Measurements from ENCODE around the gene IHH.

IHH gene

GRCh38 chr2:219060821-219061791 lies at the start of gene IHH:
Gene IHH, minus strand, starts transcription at chr2:219060921. Its CDS starts 454 bp downstream, at chr2:219060467.
- DNase-seq: no peak

GRCh38 chr2:219109471-219109870 lies 48.8 kb upstream of the IHH start:
- no peak for DNase-seq

GRCh38 chr2:219107758-219108157 lies 47.0 kb upstream of the IHH start:
- no peak for DNase-seq

- DNase-seq: no peak
These were observed 45.5 kb upstream of the IHH start for GRCh38 chr2:219106251-219106650.

GRCh38 chr2:219104107-219105035 lies 43.6 kb upstream of the IHH start:
- no peak for DNase-seq

GRCh38 chr2:219099329-219099728 lies 38.6 kb upstream of the IHH start:
- DNase-seq: no peak

GRCh38 chr2:219095406-219095935 lies 34.8 kb upstream of the IHH start:
- no peak for DNase-seq

GRCh38 chr2:219094171-219094570 lies 33.5 kb upstream of the IHH start:
- DNase-seq: no peak

- no peak for DNase-seq
These were observed 29.9 kb upstream of the IHH start for GRCh38 chr2:219090436-219091299.

- DNase-seq: no peak
These were observed 28.6 kb upstream of the IHH start for GRCh38 chr2:219089330-219089729.

- DNase-seq: no peak
These were observed 27.1 kb upstream of the IHH start for GRCh38 chr2:219087848-219088247.

GRCh38 chr2:219087361-219087760 lies 26.6 kb upstream of the IHH start:
- DNase-seq: no peak

- no peak for DNase-seq
These were observed 25.5 kb upstream of the IHH start for GRCh38 chr2:219086196-219086595.

- no peak for DNase-seq
These were observed 24.1 kb upstream of the IHH start for GRCh38 chr2:219084791-219085190.

GRCh38 chr2:219082332-219082958 lies 21.7 kb upstream of the IHH start:
- no peak for DNase-seq

GRCh38 chr2:219081701-219082331 lies 21.1 kb upstream of the IHH start:
- DNase-seq: no peak

- no peak for DNase-seq
These were observed 20.4 kb upstream of the IHH start for GRCh38 chr2:219081096-219081495.

- no peak for DNase-seq
These were observed 18.7 kb upstream of the IHH start for GRCh38 chr2:219079417-219079816.

- no peak for DNase-seq
These were observed 18.2 kb upstream of the IHH start for GRCh38 chr2:219078951-219079350.

GRCh38 chr2:219078126-219078525 lies 17.4 kb upstream of the IHH start:
- DNase-seq: no peak

- no peak for DNase-seq
These were observed 15.5 kb upstream of the IHH start for GRCh38 chr2:219076253-219076652.
